Measurements from ENCODE around the gene HDAC8.

DNA sequence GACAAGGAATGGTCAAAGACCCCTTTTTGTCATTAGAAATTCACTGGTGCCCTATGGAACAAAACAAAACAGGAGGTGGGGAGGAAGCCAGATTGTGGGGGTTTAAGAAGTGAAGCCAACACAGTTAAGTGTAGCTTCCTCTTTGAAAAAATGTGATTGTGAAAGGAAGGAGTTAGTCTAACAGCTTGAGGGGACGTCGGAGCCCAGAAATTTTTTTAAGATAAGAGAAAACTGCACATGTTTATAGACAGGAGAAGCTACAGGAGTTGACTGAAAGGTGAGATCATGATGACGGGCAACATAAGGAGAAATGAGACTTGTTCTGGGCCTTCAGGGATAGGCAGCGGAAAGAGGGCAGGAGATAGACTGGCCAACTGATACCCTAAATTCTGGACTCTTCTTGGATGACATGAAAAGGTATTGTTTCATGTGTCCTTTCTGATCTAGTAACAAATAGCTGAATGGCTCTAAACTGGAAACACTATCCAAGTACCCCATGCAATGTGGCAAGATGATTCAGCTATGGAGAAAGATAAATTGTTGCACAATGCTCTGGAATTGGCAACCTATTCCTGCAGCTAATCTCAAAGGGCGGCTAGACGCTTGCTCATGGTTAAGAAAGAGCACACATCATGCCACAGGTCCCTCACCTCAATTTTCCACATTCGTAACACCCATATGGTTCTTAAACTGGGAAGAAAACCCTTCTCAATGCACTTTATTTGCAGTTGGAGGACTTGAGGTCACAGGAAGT lies 3.7 kb upstream of the HDAC8 start:
- TF ChIP-seq, protein P1, sequence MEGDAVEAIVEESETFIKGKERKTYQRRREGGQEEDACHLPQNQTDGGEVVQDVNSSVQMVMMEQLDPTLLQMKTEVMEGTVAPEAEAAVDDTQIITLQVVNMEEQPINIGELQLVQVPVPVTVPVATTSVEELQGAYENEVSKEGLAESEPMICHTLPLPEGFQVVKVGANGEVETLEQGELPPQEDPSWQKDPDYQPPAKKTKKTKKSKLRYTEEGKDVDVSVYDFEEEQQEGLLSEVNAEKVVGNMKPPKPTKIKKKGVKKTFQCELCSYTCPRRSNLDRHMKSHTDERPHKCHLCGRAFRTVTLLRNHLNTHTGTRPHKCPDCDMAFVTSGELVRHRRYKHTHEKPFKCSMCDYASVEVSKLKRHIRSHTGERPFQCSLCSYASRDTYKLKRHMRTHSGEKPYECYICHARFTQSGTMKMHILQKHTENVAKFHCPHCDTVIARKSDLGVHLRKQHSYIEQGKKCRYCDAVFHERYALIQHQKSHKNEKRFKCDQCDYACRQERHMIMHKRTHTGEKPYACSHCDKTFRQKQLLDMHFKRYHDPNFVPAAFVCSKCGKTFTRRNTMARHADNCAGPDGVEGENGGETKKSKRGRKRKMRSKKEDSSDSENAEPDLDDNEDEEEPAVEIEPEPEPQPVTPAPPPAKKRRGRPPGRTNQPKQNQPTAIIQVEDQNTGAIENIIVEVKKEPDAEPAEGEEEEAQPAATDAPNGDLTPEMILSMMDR (IDR thresholded peaks at IDR 0.05) = no peak
- TF ChIP-seq TCF7L2 (IDR thresholded peaks at IDR 0.05; ENCODE audit: low read depth, low read length) = no peak
- TF ChIP-seq POLR2AphosphoS5 (IDR thresholded peaks at IDR 0.05; ENCODE audit: low read depth, low read length) = no peak
- TF ChIP-seq, protein P2, sequence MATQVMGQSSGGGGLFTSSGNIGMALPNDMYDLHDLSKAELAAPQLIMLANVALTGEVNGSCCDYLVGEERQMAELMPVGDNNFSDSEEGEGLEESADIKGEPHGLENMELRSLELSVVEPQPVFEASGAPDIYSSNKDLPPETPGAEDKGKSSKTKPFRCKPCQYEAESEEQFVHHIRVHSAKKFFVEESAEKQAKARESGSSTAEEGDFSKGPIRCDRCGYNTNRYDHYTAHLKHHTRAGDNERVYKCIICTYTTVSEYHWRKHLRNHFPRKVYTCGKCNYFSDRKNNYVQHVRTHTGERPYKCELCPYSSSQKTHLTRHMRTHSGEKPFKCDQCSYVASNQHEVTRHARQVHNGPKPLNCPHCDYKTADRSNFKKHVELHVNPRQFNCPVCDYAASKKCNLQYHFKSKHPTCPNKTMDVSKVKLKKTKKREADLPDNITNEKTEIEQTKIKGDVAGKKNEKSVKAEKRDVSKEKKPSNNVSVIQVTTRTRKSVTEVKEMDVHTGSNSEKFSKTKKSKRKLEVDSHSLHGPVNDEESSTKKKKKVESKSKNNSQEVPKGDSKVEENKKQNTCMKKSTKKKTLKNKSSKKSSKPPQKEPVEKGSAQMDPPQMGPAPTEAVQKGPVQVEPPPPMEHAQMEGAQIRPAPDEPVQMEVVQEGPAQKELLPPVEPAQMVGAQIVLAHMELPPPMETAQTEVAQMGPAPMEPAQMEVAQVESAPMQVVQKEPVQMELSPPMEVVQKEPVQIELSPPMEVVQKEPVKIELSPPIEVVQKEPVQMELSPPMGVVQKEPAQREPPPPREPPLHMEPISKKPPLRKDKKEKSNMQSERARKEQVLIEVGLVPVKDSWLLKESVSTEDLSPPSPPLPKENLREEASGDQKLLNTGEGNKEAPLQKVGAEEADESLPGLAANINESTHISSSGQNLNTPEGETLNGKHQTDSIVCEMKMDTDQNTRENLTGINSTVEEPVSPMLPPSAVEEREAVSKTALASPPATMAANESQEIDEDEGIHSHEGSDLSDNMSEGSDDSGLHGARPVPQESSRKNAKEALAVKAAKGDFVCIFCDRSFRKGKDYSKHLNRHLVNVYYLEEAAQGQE (IDR thresholded peaks at IDR 0.05; ENCODE audit: insufficient read depth in 1 of 2, low read depth in 2 of 2, low read length in 1 of 2) = no peak
